Measurements from ENCODE around the gene PITPNC1. TPM values are rescaled to one million over a fixed set of nuclear protein-coding genes. Genes with fewer than 3 reads are reported as not detected.

The PITPNC1 gene
- total and polyA plus RNA-seq, 2 donors (not counting 3 experiments of a cell fraction or from before 2014, with no cell fraction given) = 2.4 to 9.6 TPM

- peak overlapping the region; percentile 80 for H3K27ac ChIP-seq (ENCODE audit: insufficient read depth, low read depth, low read length)
- peak overlapping the region; percentile 96 for H3K9ac ChIP-seq (replicated peaks; ENCODE audit: extremely low read depth, insufficient read depth, low read length)
- CTCF ChIA-PET = interaction anchor here (1.8 to 2.2 kb wide), 3 partner anchors 10 to 110 kb away, joined by 6 to 16 read pairs (median 10); no protein-coding TSS in a partner anchor
- dilution Hi-C loops (cut with MboI; ENCODE audit: extremely low pct_ligation_motif_present, low sequenced_read_pairs) = no loop called here
- POLR2A ChIA-PET = interaction anchor here (0.6 kb wide), 1 partner anchor 10 kb away, joined by 8 read pairs; no protein-coding TSS in a partner anchor
- no peaks in the 10 kb centered on the region for H3K9me3 ChIP-seq (replicated peaks; ENCODE audit: control insufficient read depth, insufficient read depth, low read length)
- no peak overlapping the region for H2AFZ ChIP-seq (ENCODE audit: low read depth, low read length)
- TF ChIP-seq GATA2 (IDR thresholded peaks at IDR 0.05; ENCODE audit: insufficient read depth, insufficient read length, low read depth, low read length) (no peak), POLR2A (IDR thresholded peaks at IDR 0.05; ENCODE audit: low read depth, low read length) (no peak), JUN (IDR thresholded peaks at IDR 0.05; ENCODE audit: borderline replicate concordance, insufficient read depth, insufficient read length, low read depth) (no peak), FOS (IDR thresholded peaks at IDR 0.05; ENCODE audit: borderline replicate concordance, insufficient read depth, low read length) (no peak), MAX (IDR thresholded peaks at IDR 0.05; ENCODE audit: insufficient read depth, insufficient read length) (no peak), POLR2AphosphoS5 (IDR thresholded peaks at IDR 0.05; ENCODE audit: insufficient read depth, low read depth, low read length) (no peak), EZH2 (IDR thresholded peaks at IDR 0.05; ENCODE audit: borderline replicate concordance, low read depth, low read length, severe bottlenecking) (no peak), MYC (IDR thresholded peaks at IDR 0.05; ENCODE audit: low read depth, low read length) (no peak)
- TF ChIP-seq, protein P1, sequence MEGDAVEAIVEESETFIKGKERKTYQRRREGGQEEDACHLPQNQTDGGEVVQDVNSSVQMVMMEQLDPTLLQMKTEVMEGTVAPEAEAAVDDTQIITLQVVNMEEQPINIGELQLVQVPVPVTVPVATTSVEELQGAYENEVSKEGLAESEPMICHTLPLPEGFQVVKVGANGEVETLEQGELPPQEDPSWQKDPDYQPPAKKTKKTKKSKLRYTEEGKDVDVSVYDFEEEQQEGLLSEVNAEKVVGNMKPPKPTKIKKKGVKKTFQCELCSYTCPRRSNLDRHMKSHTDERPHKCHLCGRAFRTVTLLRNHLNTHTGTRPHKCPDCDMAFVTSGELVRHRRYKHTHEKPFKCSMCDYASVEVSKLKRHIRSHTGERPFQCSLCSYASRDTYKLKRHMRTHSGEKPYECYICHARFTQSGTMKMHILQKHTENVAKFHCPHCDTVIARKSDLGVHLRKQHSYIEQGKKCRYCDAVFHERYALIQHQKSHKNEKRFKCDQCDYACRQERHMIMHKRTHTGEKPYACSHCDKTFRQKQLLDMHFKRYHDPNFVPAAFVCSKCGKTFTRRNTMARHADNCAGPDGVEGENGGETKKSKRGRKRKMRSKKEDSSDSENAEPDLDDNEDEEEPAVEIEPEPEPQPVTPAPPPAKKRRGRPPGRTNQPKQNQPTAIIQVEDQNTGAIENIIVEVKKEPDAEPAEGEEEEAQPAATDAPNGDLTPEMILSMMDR (IDR thresholded peaks at IDR 0.05; ENCODE audit: extremely low read depth in 1 of 2, insufficient read depth in 1 of 2, low read depth in 1 of 2, low read length in 2 of 2) = no peak
- no peaks in the 10 kb centered on the region for H3K9me1 ChIP-seq (replicated peaks; ENCODE audit: control insufficient read depth, extremely low read depth, insufficient read depth, low read length)
- H3K4me2 ChIP-seq (ENCODE audit: insufficient read depth, low read length) = peak overlapping the region; percentile 85
- H3K79me2 ChIP-seq (ENCODE audit: control insufficient read depth, insufficient read depth, low read length) = peaks cover 63% of the 10 kb centered on the region
- DNase-seq (ENCODE audit: low read depth, low spot score) (no peak), FAIRE-seq (no peak)
- peak overlapping the region; percentile 60 to 93 (median 64) for H3K4me3 ChIP-seq (replicated peaks in 1 of 3; ENCODE audit: insufficient read depth in 1 of 3, low read depth in 1 of 3, low read length in 3 of 3)
- no peaks in the 10 kb centered on the region for H4K20me1 ChIP-seq (replicated peaks; ENCODE audit: control insufficient read depth, extremely low read depth, insufficient read depth, low read length)
- no peaks in the 10 kb centered on the region for H3K36me3 ChIP-seq (ENCODE audit: control insufficient read depth in 2 of 2, extremely low read depth in 1 of 2, insufficient read depth in 2 of 2, low read length in 2 of 2)
- H3K4me1 ChIP-seq (ENCODE audit: control insufficient read depth, extremely low read depth, insufficient read depth, low read length) = peaks cover 14% of the 10 kb centered on the region
- intact Hi-C loops (cut with micrococcal nuclease) = loop anchor here (5.0 kb wide), 1 partner anchor 118 kb away; the partner anchor contains the start of gene HELZ
- no peaks in the 10 kb centered on the region for H3K27me3 ChIP-seq (ENCODE audit: control insufficient read depth in 2 of 2, insufficient read depth in 2 of 2, low read length in 2 of 2)
- no TSS peak for BruUV-seq (replicated peaks)
These were observed 12.0 kb upstream of the PITPNC1 start for GRCh38 chr17:67364847-67365737.

Measured in endothelial cell of umbilical vein (primary cell).